ENCODE measurements around the gene LOXHD1. TPM values are rescaled to one million over a fixed set of nuclear protein-coding genes. Genes with fewer than 3 reads are reported as not detected.

The LOXHD1 gene
- total and polyA plus RNA-seq, 2 of the 4 experiments (the other 2 are of a cell fraction): not detected

- WGBS, 2 experiments (ENCODE audit: extremely low coverage in 2 of 2, insufficient read length in 1 of 2): 40% methylated on average over 1 of the region's 6 CpGs; no CpG with 5 or more reads in 1 of the 2 experiments
- H3K9me3 ChIP-seq (ENCODE audit: control insufficient read depth, insufficient read depth, low read length): no peaks in the 10 kb centered on the region
- H3K14ac ChIP-seq (replicated peaks; ENCODE audit: low read depth, low read length): no peak overlapping the region
- dilution Hi-C loops (cut with HindIII; ENCODE audit: low sequenced_read_pairs, unreplicated experiment) (no loop called here), in situ Hi-C loops (cut with MboI; ENCODE audit: low sequenced_read_pairs) (no loop called here), intact Hi-C loops (cut with micrococcal nuclease) (no loop called here)
- H3K27ac ChIP-seq (ENCODE audit: insufficient read depth, low read length): no peak overlapping the region
- H3K56ac ChIP-seq (ENCODE audit: extremely low read depth, insufficient read depth, low read length): no peak overlapping the region
- H3K36me3 ChIP-seq (ENCODE audit: control insufficient read depth, insufficient read depth, low read length): no peaks in the 10 kb centered on the region
- no peak overlapping the region for H2BK120ac ChIP-seq (ENCODE audit: low read depth, low read length)
- H3K79me1 ChIP-seq (ENCODE audit: low read depth in 1 of 2, low read length in 2 of 2): no peaks in the 10 kb centered on the region
- no peak overlapping the region for H3K4me3 ChIP-seq (ENCODE audit: insufficient read depth, low read depth, low read length)
- H3K4me1 ChIP-seq (ENCODE audit: control insufficient read depth, insufficient read depth, low read length): no peaks in the 10 kb centered on the region
- no peaks in the 10 kb centered on the region for H4K20me1 ChIP-seq (ENCODE audit: insufficient read depth, low read length)
- no peak overlapping the region for H2BK20ac ChIP-seq (ENCODE audit: low read depth, low read length)
- H3K4ac ChIP-seq (ENCODE audit: low read depth, low read length): no peak overlapping the region
- no peak overlapping the region for H2AK5ac ChIP-seq (ENCODE audit: low read depth, low read length)
- no peak overlapping the region for H2BK15ac ChIP-seq (ENCODE audit: low read depth, low read length)
- POLR2A ChIA-PET (ENCODE audit: unreplicated experiment): no interaction called here
- H4K5ac ChIP-seq (ENCODE audit: low read depth, low read length): no peak overlapping the region
- no peak overlapping the region for H2AFZ ChIP-seq (replicated peaks; ENCODE audit: low read length, poor library complexity)
- no peaks in the 10 kb centered on the region for H3K9me1 ChIP-seq (ENCODE audit: insufficient read depth, low read length)
- no peak overlapping the region for H3K9ac ChIP-seq (ENCODE audit: low read depth, low read length)
- no peak overlapping the region for H3K4me2 ChIP-seq (ENCODE audit: low read depth, low read length)
- H4K8ac ChIP-seq (ENCODE audit: low read depth in 2 of 2, low read length in 2 of 2): no peak overlapping the region
- BruUV-seq (replicated peaks): no TSS peak
- H3K18ac ChIP-seq (ENCODE audit: low read depth, low read length): no peak overlapping the region
- H2AK9ac ChIP-seq (replicated peaks; ENCODE audit: low read depth, low read length, poor library complexity): no peak overlapping the region
- TF ChIP-seq USF2 (IDR thresholded peaks at IDR 0.05; ENCODE audit: low read depth, low read length): no peak
- no peak for TF ChIP-seq CHD1 (IDR thresholded peaks at IDR 0.05; ENCODE audit: low read depth, low read length)
- no peak for TF ChIP-seq FOS (IDR thresholded peaks at IDR 0.05; ENCODE audit: low read depth, low read length)
- TF ChIP-seq SMC3 (IDR thresholded peaks at IDR 0.05; ENCODE audit: low read depth, low read length): no peak
- TF ChIP-seq BHLHE40 (IDR thresholded peaks at IDR 0.05; ENCODE audit: low read depth, low read length): no peak
- no peak for TF ChIP-seq POLR2A (IDR thresholded peaks at IDR 0.05; ENCODE audit: low read depth, low read length)
- TF ChIP-seq MAFK (IDR thresholded peaks at IDR 0.05; ENCODE audit: low read depth, low read length): no peak
- TF ChIP-seq RFX5 (IDR thresholded peaks at IDR 0.05; ENCODE audit: low read depth, low read length): no peak
- TF ChIP-seq NFE2L2 (IDR thresholded peaks at IDR 0.05; ENCODE audit: low read depth, low read length): no peak
- no peak for TF ChIP-seq RAD21 (IDR thresholded peaks at IDR 0.05; ENCODE audit: low read length)
- TF ChIP-seq ELK1 (IDR thresholded peaks at IDR 0.05; ENCODE audit: borderline replicate concordance, low read depth, low read length): no peak
- TF ChIP-seq MAZ (IDR thresholded peaks at IDR 0.05; ENCODE audit: borderline replicate concordance, low read depth, low read length): no peak
- TF ChIP-seq RCOR1 (IDR thresholded peaks at IDR 0.05; ENCODE audit: insufficient replicate concordance, low read length): no peak
- no peak for TF ChIP-seq CEBPB (IDR thresholded peaks at IDR 0.05; ENCODE audit: low read depth, low read length)
- no peak for TF ChIP-seq MXI1 (IDR thresholded peaks at IDR 0.05; ENCODE audit: borderline replicate concordance, low read depth, low read length)
- no peak for TF ChIP-seq CTCF (conservative IDR thresholded peaks at IDR 0.05; ENCODE audit: low read depth, low read length)
- H2BK5ac ChIP-seq (ENCODE audit: low read depth, low read length, poor library complexity, severe bottlenecking): no peak overlapping the region
- ATAC-seq (ENCODE audit: low read depth) (no peak), DNase-seq (no peak)
- H4K91ac ChIP-seq (ENCODE audit: insufficient read depth, low read depth, low read length): no peak overlapping the region
- H3K27me3 ChIP-seq (ENCODE audit: control insufficient read depth, insufficient read depth, low read length): no peaks in the 10 kb centered on the region
- H3K23ac ChIP-seq (ENCODE audit: low read depth, low read length): no peak overlapping the region
- CTCF ChIA-PET: interaction anchor here (0.6 kb wide), 1 partner anchor 223 kb away, joined by 3 read pairs; no protein-coding TSS in a partner anchor
Observed at GRCh38 chr18:46571756-46572155, 85.3 kb downstream of the LOXHD1 start.
